Gastrocnemius medialis (tissue), 4 donors: ENCODE results near the gene LAMA4.

Experiments used
- CTCF ChIP-seq, 5 experiments: fragments of 450-650 bp in 3 of 5; fragments of 200-600 bp in 2 of 5; sonication (generic) in 2 of 5; IDR thresholded peaks in 4 of 5; conservative IDR thresholded peaks in 1 of 5; 1 replicate in 4 of 5; 2 replicates in 1 of 5; pipeline ENCODE4 v1.5.1; 2016 to 2019; ENCODE audit warnings: antibody characterized with exemption in 5 of 5, mild to moderate bottlenecking in 3 of 5, moderate library complexity in 3 of 5
- POLR2A ChIP-seq, 2 donors: fragments of 450-650 bp; IDR thresholded peaks; one replicate each; pipeline ENCODE4 v1.6.1; 2017; ENCODE audit warnings: antibody characterized with exemption in 2 of 2, mild to moderate bottlenecking in 2 of 2, moderate library complexity in 2 of 2

GRCh38 chr6:112199001-112199403 lies 55.4 kb downstream of the LAMA4 start:
- TF ChIP-seq CTCF (IDR thresholded peaks at IDR 0.05 in 4 of 5, conservative IDR thresholded peaks at IDR 0.05 in 1 of 5), result no peak
- no peak for TF ChIP-seq POLR2A (IDR thresholded peaks at IDR 0.05)
